ENCODE data around the gene SLC7A1.

GRCh38 chr13:29480893-29481525, 114.5 kb downstream of the SLC7A1 start:
- TF ChIP-seq CTCF (conservative IDR thresholded peaks at IDR 0.05; ENCODE audit: low read depth, low read length): no peak
- no peak for TF ChIP-seq POLR2A (IDR thresholded peaks at IDR 0.05; ENCODE audit: low read depth, low read length)
- no peak for TF ChIP-seq RCOR1 (IDR thresholded peaks at IDR 0.05; ENCODE audit: insufficient replicate concordance, low read length)
- no peak for TF ChIP-seq BHLHE40 (IDR thresholded peaks at IDR 0.05; ENCODE audit: low read depth, low read length)
- no peak for TF ChIP-seq CHD1 (IDR thresholded peaks at IDR 0.05; ENCODE audit: low read depth, low read length)
- TF ChIP-seq SMC3 (IDR thresholded peaks at IDR 0.05; ENCODE audit: low read depth, low read length): no peak
- TF ChIP-seq CEBPB (IDR thresholded peaks at IDR 0.05; ENCODE audit: low read depth, low read length): no peak
- TF ChIP-seq RAD21 (IDR thresholded peaks at IDR 0.05; ENCODE audit: low read length): no peak
- no peak for TF ChIP-seq FOS (IDR thresholded peaks at IDR 0.05; ENCODE audit: low read depth, low read length)
- no peak for TF ChIP-seq ELK1 (IDR thresholded peaks at IDR 0.05; ENCODE audit: borderline replicate concordance, low read depth, low read length)
- TF ChIP-seq MAFK (IDR thresholded peaks at IDR 0.05; ENCODE audit: low read depth, low read length): no peak
- TF ChIP-seq, protein P1, sequence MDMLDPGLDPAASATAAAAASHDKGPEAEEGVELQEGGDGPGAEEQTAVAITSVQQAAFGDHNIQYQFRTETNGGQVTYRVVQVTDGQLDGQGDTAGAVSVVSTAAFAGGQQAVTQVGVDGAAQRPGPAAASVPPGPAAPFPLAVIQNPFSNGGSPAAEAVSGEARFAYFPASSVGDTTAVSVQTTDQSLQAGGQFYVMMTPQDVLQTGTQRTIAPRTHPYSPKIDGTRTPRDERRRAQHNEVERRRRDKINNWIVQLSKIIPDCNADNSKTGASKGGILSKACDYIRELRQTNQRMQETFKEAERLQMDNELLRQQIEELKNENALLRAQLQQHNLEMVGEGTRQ (IDR thresholded peaks at IDR 0.05; ENCODE audit: low read depth, low read length): no peak
- TF ChIP-seq RFX5 (IDR thresholded peaks at IDR 0.05; ENCODE audit: low read depth, low read length): no peak
